Thoracic aorta (tissue), 2 donors: Measurements from ENCODE around the gene TMEM11. TPM values are rescaled to one million over a fixed set of nuclear protein-coding genes. Genes with fewer than 3 reads are reported as not detected.

ENCODE experiments used
- ATAC-seq: fragments of 150-250 bp; one replicate; pipeline ENCODE4 v1.8.0; 2017; ENCODE audit warnings: low read depth; ENCODE audit not compliant: insufficient number of reproducible peaks, low FRiP score
- DNase-seq: peaks from one replicate; pipeline ENCODE4 v3.0.0-alpha.2; 2020; ENCODE audit warnings: low spot score
- H3K27ac ChIP-seq, 2 donors: fragments of 200-600 bp; sonication (generic); 1 replicate in 1 of 2; 2 replicates in 1 of 2; pipeline ENCODE4 v1.5.1; 2016; ENCODE audit warnings: mild to moderate bottlenecking in 2 of 2, moderate library complexity in 2 of 2
- H3K27me3 ChIP-seq: fragments of 200-600 bp; sonication (generic); replicated peaks from 2 replicates; pipeline ENCODE4 v1.6.0; 2016; ENCODE audit warnings: mild to moderate bottlenecking; ENCODE audit not compliant: insufficient read depth
- H3K36me3 ChIP-seq: fragments of 200-600 bp; sonication (generic); one replicate; pipeline ENCODE4 v1.5.1; 2016
- H3K4me1 ChIP-seq, 2 donors: fragments of 200-600 bp; sonication (generic); 1 replicate in 1 of 2; 2 replicates in 1 of 2; pipeline versions ENCODE4 v1.5.1 to v1.6.0; 2016; ENCODE audit warnings: low read depth in 2 of 2, mild to moderate bottlenecking in 1 of 2; ENCODE audit not compliant: control insufficient read depth in 1 of 2
- H3K4me3 ChIP-seq: fragments of 200-600 bp; sonication (generic); 2 replicates; pipeline ENCODE4 v1.5.1; 2016; ENCODE audit warnings: mild to moderate bottlenecking
- H3K9me3 ChIP-seq: fragments of 200-600 bp; sonication (generic); 2 replicates; pipeline ENCODE4 v1.5.1; 2016
- CTCF ChIP-seq: fragments of 200-600 bp; sonication (generic); IDR thresholded peaks from one replicate; pipeline ENCODE4 v1.5.1; 2019; ENCODE audit warnings: antibody characterized with exemption
- total RNA-seq, 2 donors: library from RNA; depleted of rRNA; stranded (reverse); fragments of >200 nt; gene quantifications; one replicate each; pipeline versions ENCODE4 v1.1.0 to v1.2.3, GENCODE V29; 2016

TMEM11 gene
- total RNA-seq, 2 donors from 2014 or later: 16.2 to 18.7 TPM

GRCh38 chr17:21201874-21202273 is 12.1 kb downstream of the TMEM11 start:
- ATAC-seq (no peak), DNase-seq (no peak)
- Histone ChIP-seq H3K4me3 (no peak overlapping the region), H3K4me1 (peaks cover 7 to 59% of the 10 kb centered on the region in 2 donors), H3K36me3 (peaks cover 8% of the 10 kb centered on the region), H3K9me3 (no peaks in the 10 kb centered on the region), H3K27me3 (no peaks in the 10 kb centered on the region), H3K27ac (no peak overlapping the region)
- no peak for TF ChIP-seq CTCF

GRCh38 chr17:21201298-21201595 is 12.7 kb downstream of the TMEM11 start:
- Histone ChIP-seq H3K27me3 (no peaks in the 10 kb centered on the region), H3K36me3 (peaks cover 13% of the 10 kb centered on the region), H3K27ac (no peak overlapping the region), H3K4me3 (no peak overlapping the region), H3K4me1 (peaks cover 7 to 59% of the 10 kb centered on the region in 2 donors), H3K9me3 (no peaks in the 10 kb centered on the region)
- DNase-seq: no peak
- ATAC-seq: no peak
- TF ChIP-seq CTCF: no peak

GRCh38 chr17:21200590-21201297 is 13.2 kb downstream of the TMEM11 start:
- TF ChIP-seq CTCF: no peak
- Histone ChIP-seq H3K4me1 (peaks cover 7 to 58% of the 10 kb centered on the region in 2 donors), H3K27me3 (no peaks in the 10 kb centered on the region), H3K36me3 (peaks cover 13% of the 10 kb centered on the region), H3K4me3 (no peak overlapping the region), H3K9me3 (no peaks in the 10 kb centered on the region), H3K27ac (no peak overlapping the region)
- DNase-seq: no peak
- ATAC-seq: no peak

DNA sequence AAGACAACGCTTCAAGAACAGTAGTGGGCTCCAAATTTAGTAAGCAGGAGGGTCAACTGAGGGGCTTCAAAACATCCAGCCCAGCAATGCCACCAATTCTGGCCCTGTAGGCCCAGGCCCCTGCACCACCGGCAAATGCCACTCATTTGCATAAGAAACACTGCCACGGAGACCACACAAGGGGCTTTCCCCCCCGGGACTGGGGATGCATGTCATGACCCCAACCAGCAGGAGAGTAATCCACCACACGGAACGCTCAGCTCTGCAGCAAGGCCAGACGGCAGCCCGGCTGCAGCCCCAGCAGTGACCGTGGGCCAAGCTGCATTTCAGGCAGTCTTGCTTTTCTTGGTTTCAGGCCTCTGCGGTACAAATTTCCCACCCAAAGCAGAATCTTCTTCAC is 14.1 kb downstream of the TMEM11 start:
- no peak overlapping the region for H3K27ac ChIP-seq
- no peak overlapping the region for H3K4me3 ChIP-seq
- no peak for TF ChIP-seq CTCF
- H3K9me3 ChIP-seq: no peaks in the 10 kb centered on the region
- H3K36me3 ChIP-seq: peaks cover 13% of the 10 kb centered on the region
- DNase-seq (no peak), ATAC-seq (no peak)
- H3K27me3 ChIP-seq: no peaks in the 10 kb centered on the region
- peaks cover 3 to 55% of the 10 kb centered on the region in 2 donors for H3K4me1 ChIP-seq

GRCh38 chr17:21199311-21199710 is 14.7 kb downstream of the TMEM11 start:
- Histone ChIP-seq H3K27ac (no peak overlapping the region), H3K4me1 (peaks cover 2 to 55% of the 10 kb centered on the region in 2 donors), H3K4me3 (no peak overlapping the region), H3K9me3 (no peaks in the 10 kb centered on the region), H3K27me3 (no peaks in the 10 kb centered on the region), H3K36me3 (peaks cover 13% of the 10 kb centered on the region)
- DNase-seq (no peak), ATAC-seq (no peak)
- TF ChIP-seq CTCF: no peak
